T-helper 22 cell (primary cell): Measurements from ENCODE around the gene SIK2.

Experiments used
- DNase-seq: peaks from one replicate; pipeline ENCODE4 v3.0.0-alpha.2; 2020; ENCODE audit warnings: low read depth

SIK2 gene

GRCh38 chr11:111659201-111660115, 57.2 kb downstream of the SIK2 start:
- no peak for DNase-seq

- no peak for DNase-seq
Measured at GRCh38 chr11:111660822-111661221, 58.6 kb downstream of the SIK2 start.

- DNase-seq, result no peak
Measured at GRCh38 chr11:111663820-111664219, 61.6 kb downstream of the SIK2 start.

- no peak for DNase-seq
Measured at GRCh38 chr11:111665777-111666176, 63.5 kb downstream of the SIK2 start.

- DNase-seq, result no peak
Measured at GRCh38 chr11:111668980-111669379, 66.7 kb downstream of the SIK2 start.

GRCh38 chr11:111671383-111671782, 69.1 kb downstream of the SIK2 start:
- DNase-seq, result no peak

GRCh38 chr11:111672949-111673348, 70.7 kb downstream of the SIK2 start:
- no peak for DNase-seq

GRCh38 chr11:111674941-111675340, 72.7 kb downstream of the SIK2 start:
- DNase-seq, result no peak

- DNase-seq, result no peak
Measured at GRCh38 chr11:111675891-111676290, 73.6 kb downstream of the SIK2 start.

GRCh38 chr11:111676878-111677585, 74.8 kb downstream of the SIK2 start:
- DNase-seq, result no peak

GRCh38 chr11:111680486-111681175, 78.4 kb downstream of the SIK2 start:
- DNase-seq, result no peak

- no peak for DNase-seq
Measured at GRCh38 chr11:111683806-111684205, 81.6 kb downstream of the SIK2 start.

- DNase-seq, result no peak
Measured at GRCh38 chr11:111684251-111684650, 82.0 kb downstream of the SIK2 start.

GRCh38 chr11:111688013-111688412, 85.8 kb downstream of the SIK2 start:
- no peak for DNase-seq

GRCh38 chr11:111691176-111691575, 88.9 kb downstream of the SIK2 start:
- no peak for DNase-seq

GRCh38 chr11:111691741-111692140, 89.5 kb downstream of the SIK2 start:
- DNase-seq, result no peak

- no peak for DNase-seq
Measured at GRCh38 chr11:111693224-111693937, 91.1 kb downstream of the SIK2 start.

GRCh38 chr11:111694851-111695250, 92.6 kb downstream of the SIK2 start:
- no peak for DNase-seq

- no peak for DNase-seq
Measured at GRCh38 chr11:111696556-111696955, 94.3 kb downstream of the SIK2 start.

GRCh38 chr11:111697933-111698371, 95.7 kb downstream of the SIK2 start:
- no peak for DNase-seq

GRCh38 chr11:111698852-111699559, 96.8 kb downstream of the SIK2 start:
- DNase-seq, result no peak
